ENCODE measurements around the gene PAFAH1B1.
A peak's percentile ranks its signal among the peaks of the same experiment; 100 is the strongest.

PAFAH1B1 gene

GRCh38 chr17:2723505-2723996, 130.1 kb downstream of the PAFAH1B1 start:
- DNase-seq = no peak

GRCh38 chr17:2723997-2724783, 130.7 kb downstream of the PAFAH1B1 start:
- DNase-seq = no peak

DNA sequence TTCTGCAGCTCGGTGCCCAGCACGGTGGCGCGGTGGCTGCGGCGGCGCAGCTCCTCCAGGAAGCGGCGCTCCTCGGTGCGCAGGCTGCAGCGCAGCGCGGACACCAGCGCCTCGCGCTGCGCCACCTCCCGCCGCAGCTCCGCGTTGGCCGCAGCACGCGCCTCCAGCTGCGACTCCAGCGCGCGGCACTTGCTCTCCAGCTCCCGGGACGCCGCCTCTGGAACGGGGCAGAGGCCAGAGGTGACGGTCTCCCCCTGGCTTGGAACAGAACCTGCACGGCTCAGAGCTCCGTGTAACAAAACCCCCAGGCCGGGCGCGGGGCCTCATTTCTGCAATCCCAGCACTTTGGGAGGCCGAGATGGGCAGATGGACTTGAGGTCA, 131.3 kb downstream of the PAFAH1B1 start:
- DNase-seq = peak; percentile 41 to 54

DNA sequence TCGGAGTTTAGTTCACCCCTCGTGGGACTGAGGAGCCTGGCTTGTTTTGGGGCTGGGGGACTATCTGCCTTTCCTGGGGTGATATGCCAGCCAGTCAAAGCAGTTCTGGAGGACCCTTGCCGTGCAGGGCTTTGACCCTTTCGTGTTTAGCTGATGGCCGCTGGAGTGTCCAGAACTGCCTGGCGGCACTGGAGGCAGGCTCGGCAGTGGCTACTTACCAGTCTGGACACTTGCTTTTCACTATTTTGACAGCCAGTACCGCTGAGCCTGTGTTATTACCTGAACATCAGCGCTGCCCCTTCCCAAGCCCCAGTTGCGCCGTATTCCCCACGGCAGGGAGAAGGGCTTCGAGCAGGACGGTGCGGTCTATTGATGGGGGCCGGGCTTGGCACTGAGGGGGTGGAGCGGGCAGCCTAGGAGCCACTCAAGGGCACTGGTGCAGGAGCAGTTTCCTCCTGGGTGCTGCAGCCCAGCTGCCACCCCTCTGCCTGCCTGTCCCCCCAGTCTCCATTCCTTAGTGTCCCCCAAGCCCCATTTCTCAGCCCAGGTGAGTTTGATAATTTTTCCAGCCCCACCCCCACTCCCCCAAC, 137.4 kb downstream of the PAFAH1B1 start:
- no peak for DNase-seq

GRCh38 chr17:2731807-2732206, 138.4 kb downstream of the PAFAH1B1 start:
- DNase-seq = no peak

GRCh38 chr17:2734939-2735338, 141.5 kb downstream of the PAFAH1B1 start:
- DNase-seq = no peak
